IPS-18a (cell line): ENCODE results near the gene DNLZ.

Source experiments
- H3K27ac ChIP-seq: one replicate; pipeline ENCODE4 v1.5.1; 2013; ENCODE audit warnings: low read length
- H3K27me3 ChIP-seq: one replicate; pipeline ENCODE4 v1.6.1; 2013; ENCODE audit warnings: mild to moderate bottlenecking, low read length; ENCODE audit not compliant: control insufficient read depth, insufficient read depth
- H3K36me3 ChIP-seq: one replicate; pipeline ENCODE4 v1.6.1; 2013; ENCODE audit warnings: low read depth, low read length; ENCODE audit not compliant: control insufficient read depth
- H3K4me1 ChIP-seq: one replicate; pipeline ENCODE4 v1.6.1; 2013; ENCODE audit warnings: low read depth, low read length; ENCODE audit not compliant: control insufficient read depth
- H3K4me3 ChIP-seq: one replicate; pipeline ENCODE4 v1.5.1; 2013; ENCODE audit warnings: low read length
- H3K9ac ChIP-seq: one replicate; pipeline ENCODE4 v1.6.1; 2013; ENCODE audit warnings: mild to moderate bottlenecking, low read length, moderate library complexity
- H3K9me3 ChIP-seq: one replicate; pipeline ENCODE4 v1.6.1; 2013; ENCODE audit warnings: low read depth, low read length; ENCODE audit not compliant: control insufficient read depth

DNLZ gene

DNA sequence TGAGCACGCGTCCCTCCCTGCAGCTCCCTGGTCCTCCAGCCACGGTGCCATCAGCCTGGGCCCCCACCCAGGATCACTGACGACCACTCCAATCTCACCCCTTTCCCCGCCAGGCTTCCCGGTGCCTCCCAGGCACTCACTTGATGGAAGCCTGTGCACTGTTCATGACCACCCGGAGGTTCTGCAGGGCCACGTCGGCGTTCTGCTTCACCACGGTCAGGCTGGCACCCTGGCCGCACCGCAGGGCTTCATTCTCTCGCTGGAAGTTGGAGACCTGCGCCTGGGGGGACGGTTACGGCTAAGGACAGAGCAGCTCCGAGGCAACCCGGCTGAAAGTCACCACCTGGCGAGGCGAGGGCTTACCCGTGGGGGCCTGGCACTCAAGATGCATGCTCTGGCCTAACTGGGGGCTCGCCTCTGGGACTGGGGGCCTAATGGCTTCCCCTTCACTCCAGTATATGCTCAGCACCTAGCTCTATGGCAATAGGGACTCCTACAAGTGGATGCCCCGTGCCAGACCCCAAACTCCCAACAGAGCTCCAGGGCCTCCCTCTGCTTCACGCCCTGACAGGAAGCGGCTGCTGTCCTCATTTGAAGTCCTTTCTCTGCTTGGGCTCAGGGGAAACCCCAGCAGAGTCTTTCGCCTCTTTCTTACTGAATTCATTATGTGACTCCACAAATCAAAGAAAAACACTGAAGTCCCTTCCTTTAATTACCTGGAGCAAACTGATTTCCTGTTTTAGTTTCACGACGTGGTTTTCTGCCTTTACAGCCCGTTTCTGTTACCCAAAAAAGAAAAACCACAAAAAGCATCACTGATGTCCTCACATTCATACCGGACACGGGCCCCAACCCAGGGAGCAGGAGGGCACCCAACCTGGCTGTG is 40.6 kb upstream of the DNLZ start:
- no peaks in the 10 kb centered on the region for H3K27me3 ChIP-seq
- no peaks in the 10 kb centered on the region for H3K9me3 ChIP-seq
- H3K36me3 ChIP-seq: peaks cover 42% of the 10 kb centered on the region
- H3K4me3 ChIP-seq: no peak overlapping the region
- H3K9ac ChIP-seq: no peak overlapping the region
- H3K4me1 ChIP-seq: no peaks in the 10 kb centered on the region
- no peak overlapping the region for H3K27ac ChIP-seq

- H3K9ac ChIP-seq: no peak overlapping the region
- H3K4me1 ChIP-seq: peaks cover 5% of the 10 kb centered on the region
- no peaks in the 10 kb centered on the region for H3K9me3 ChIP-seq
- no peak overlapping the region for H3K27ac ChIP-seq
- no peaks in the 10 kb centered on the region for H3K27me3 ChIP-seq
- no peak overlapping the region for H3K4me3 ChIP-seq
- peaks cover 39% of the 10 kb centered on the region for H3K36me3 ChIP-seq
These were observed 40.0 kb upstream of the DNLZ start for GRCh38 chr9:136403538-136403914.

GRCh38 chr9:136402067-136402466 is 38.5 kb upstream of the DNLZ start:
- H3K9ac ChIP-seq: no peak overlapping the region
- H3K9me3 ChIP-seq: no peaks in the 10 kb centered on the region
- peaks cover 33% of the 10 kb centered on the region for H3K36me3 ChIP-seq
- H3K27me3 ChIP-seq: no peaks in the 10 kb centered on the region
- H3K4me3 ChIP-seq: no peak overlapping the region
- no peak overlapping the region for H3K27ac ChIP-seq
- H3K4me1 ChIP-seq: peaks cover 5% of the 10 kb centered on the region

DNA sequence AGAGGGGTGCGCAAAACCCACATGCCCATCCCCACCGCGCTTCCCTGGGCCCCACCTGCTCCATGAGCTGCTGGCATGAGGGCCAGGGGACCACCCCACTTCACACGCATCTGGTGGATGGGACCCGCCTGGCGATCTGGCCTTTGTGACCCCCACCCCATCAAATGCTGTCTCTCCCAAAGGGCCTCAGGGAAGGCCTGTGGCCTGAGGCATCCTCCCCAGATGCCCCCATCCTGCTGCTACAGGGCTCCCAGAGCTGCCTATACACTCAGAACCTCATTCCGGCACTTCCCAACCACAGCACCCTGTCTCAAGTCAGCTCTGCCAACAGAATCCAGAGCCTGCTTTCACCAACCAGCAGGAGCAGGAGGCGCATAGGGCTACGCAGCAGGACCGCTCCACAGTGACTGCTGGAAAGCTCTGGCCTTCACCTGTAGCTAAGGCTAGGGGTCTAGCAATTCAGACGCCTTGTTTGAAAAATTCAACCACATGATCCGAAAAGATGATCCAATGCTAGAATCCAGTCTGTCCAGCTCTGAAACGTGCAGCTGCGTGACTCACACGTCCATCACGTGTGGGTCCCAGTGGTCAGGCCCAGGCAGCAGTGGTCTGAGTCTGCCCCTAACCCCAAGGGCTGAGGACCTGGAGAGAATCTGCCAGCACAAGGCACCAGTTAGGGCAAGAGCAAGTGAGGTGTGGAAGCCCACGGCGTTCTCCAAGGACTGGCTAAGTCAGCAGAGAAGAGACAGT is 37.8 kb upstream of the DNLZ start:
- Histone ChIP-seq H3K36me3 (peaks cover 35% of the 10 kb centered on the region), H3K4me1 (peaks cover 5% of the 10 kb centered on the region), H3K4me3 (no peak overlapping the region), H3K9ac (no peak overlapping the region), H3K27ac (no peak overlapping the region), H3K9me3 (no peaks in the 10 kb centered on the region), H3K27me3 (no peaks in the 10 kb centered on the region)

- H3K9me3 ChIP-seq: no peaks in the 10 kb centered on the region
- peaks cover 5% of the 10 kb centered on the region for H3K4me1 ChIP-seq
- no peaks in the 10 kb centered on the region for H3K27me3 ChIP-seq
- peak within 1 kb of the TSS; percentile 78 for H3K4me3 ChIP-seq
- H3K9ac ChIP-seq: peak within 1 kb of the TSS; percentile 86
- H3K36me3 ChIP-seq: peaks cover 37% of the 10 kb centered on the region
- peak within 1 kb of the TSS; percentile 52 for H3K27ac ChIP-seq
These were observed 36.7 kb upstream of the DNLZ start, which contains the start of gene SNAPC4 for GRCh38 chr9:136400038-136400834. TSS of gene SNAPC4 (minus strand) at chr9:136400170. CDS start at chr9:136398428, 1,742 bp downstream.

DNA sequence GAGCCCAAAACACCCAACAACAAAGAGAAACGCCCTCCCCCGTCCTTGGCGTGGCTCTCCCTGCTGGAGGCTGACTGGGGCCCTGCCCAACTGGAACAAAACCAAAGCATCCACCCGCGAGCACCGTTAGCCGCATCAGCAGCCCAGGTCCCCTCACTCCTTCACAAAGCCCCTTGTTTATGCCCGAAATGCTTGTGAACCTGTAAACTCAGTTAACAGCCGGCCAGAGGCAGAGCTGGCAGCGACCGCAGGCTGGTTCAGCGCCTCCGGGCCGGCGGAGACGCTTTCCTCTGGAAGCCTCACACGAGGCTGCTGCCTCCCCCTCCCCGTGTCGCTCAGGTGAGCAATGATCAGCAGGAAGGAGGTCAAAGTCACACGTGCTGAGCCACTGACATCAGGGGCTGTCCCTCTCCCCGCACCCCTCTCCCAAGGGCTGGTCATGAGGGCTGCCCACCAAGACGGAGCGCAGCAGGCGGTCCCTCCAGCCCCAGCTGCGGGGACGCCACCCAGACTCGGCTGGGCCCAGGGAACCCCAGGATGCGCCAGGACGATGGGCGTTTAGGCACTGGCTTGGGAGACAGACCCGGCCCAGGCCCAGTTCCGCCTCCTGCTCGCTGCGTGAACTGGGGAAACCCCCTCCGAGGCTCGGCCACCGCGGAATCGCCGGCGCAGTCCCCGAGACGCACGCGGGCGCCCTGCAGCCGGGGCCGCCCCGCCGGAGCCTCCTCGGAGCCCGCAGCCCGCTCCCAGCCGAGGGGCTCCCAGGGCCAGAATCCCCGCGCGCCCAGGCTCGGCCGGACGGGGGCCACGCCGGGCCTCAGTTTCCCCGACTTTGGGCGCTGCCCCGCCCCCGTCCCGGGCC is 35.9 kb upstream of the DNLZ start:
- H3K9ac ChIP-seq: peak overlapping the region; percentile 86
- no peaks in the 10 kb centered on the region for H3K9me3 ChIP-seq
- peaks cover 5% of the 10 kb centered on the region for H3K4me1 ChIP-seq
- H3K27me3 ChIP-seq: no peaks in the 10 kb centered on the region
- peaks cover 40% of the 10 kb centered on the region for H3K36me3 ChIP-seq
- H3K27ac ChIP-seq: peak overlapping the region; percentile 52
- peak overlapping the region; percentile 78 for H3K4me3 ChIP-seq

- Histone ChIP-seq H3K9ac (no peak overlapping the region), H3K4me3 (no peak overlapping the region), H3K36me3 (peaks cover 51% of the 10 kb centered on the region), H3K4me1 (peaks cover 5% of the 10 kb centered on the region), H3K27me3 (no peaks in the 10 kb centered on the region), H3K9me3 (no peaks in the 10 kb centered on the region), H3K27ac (no peak overlapping the region)
These were observed 34.7 kb upstream of the DNLZ start for GRCh38 chr9:136398286-136398685.

DNA sequence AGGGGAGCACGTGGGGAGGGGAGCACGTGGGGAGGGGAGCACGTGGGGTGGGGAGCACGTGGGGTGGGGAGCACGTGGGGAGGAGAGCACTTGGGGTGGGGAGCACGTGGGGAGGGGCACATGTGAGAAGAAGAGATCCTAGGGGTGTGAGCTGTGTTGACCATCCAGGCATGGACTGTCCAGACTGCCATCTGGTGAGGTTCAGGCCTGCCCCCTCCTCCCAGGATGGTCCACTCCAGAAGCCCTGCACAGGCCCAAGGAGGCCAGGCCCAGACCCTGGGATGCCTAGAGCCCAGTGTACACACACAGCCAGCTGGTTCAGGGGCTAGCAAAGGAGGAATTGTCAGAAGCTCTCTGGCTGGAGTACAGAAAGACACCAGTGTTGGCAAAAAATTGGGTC is 34.1 kb upstream of the DNLZ start:
- no peak overlapping the region for H3K9ac ChIP-seq
- H3K4me3 ChIP-seq: no peak overlapping the region
- no peak overlapping the region for H3K27ac ChIP-seq
- no peaks in the 10 kb centered on the region for H3K27me3 ChIP-seq
- H3K36me3 ChIP-seq: peaks cover 55% of the 10 kb centered on the region
- peaks cover 5% of the 10 kb centered on the region for H3K4me1 ChIP-seq
- H3K9me3 ChIP-seq: no peaks in the 10 kb centered on the region

GRCh38 chr9:136396219-136396515 is 32.6 kb upstream of the DNLZ start:
- Histone ChIP-seq H3K36me3 (peaks cover 61% of the 10 kb centered on the region), H3K9ac (no peak overlapping the region), H3K9me3 (no peaks in the 10 kb centered on the region), H3K4me1 (peaks cover 5% of the 10 kb centered on the region), H3K4me3 (no peak overlapping the region), H3K27me3 (no peaks in the 10 kb centered on the region), H3K27ac (no peak overlapping the region)

GRCh38 chr9:136395345-136396218 is 32.0 kb upstream of the DNLZ start:
- Histone ChIP-seq H3K36me3 (peaks cover 64% of the 10 kb centered on the region), H3K27ac (no peak overlapping the region), H3K4me3 (no peak overlapping the region), H3K9ac (no peak overlapping the region), H3K27me3 (no peaks in the 10 kb centered on the region), H3K4me1 (peaks cover 5% of the 10 kb centered on the region), H3K9me3 (no peaks in the 10 kb centered on the region)
